Skeletal muscle tissue (tissue), 4 donors: ENCODE data around the gene MXD4. TPM values are rescaled to one million over a fixed set of nuclear protein-coding genes. Genes with fewer than 3 reads are reported as not detected.

Source experiments
- H3K27ac ChIP-seq: one replicate; pipeline ENCODE4 v1.7.0; 2013; ENCODE audit warnings: mild to moderate bottlenecking, low read depth, low read length, inconsistent platforms
- H3K27me3 ChIP-seq, 3 donors: one replicate each; pipeline ENCODE4 v1.7.0; 2013; ENCODE audit warnings: low read length in 3 of 3; ENCODE audit not compliant: control insufficient read depth in 3 of 3, insufficient read depth in 3 of 3
- H3K36me3 ChIP-seq, 3 donors: one replicate each; pipeline ENCODE4 v1.7.0; 2013; ENCODE audit warnings: low read length in 3 of 3; ENCODE audit not compliant: control insufficient read depth in 3 of 3, insufficient read depth in 3 of 3
- H3K4me1 ChIP-seq, 3 donors: one replicate each; pipeline ENCODE4 v1.7.0; 2013; ENCODE audit warnings: low read length in 3 of 3, mild to moderate bottlenecking in 3 of 3; ENCODE audit not compliant: control insufficient read depth in 3 of 3, insufficient read depth in 3 of 3
- H3K4me3 ChIP-seq, 3 donors: one replicate each; pipeline ENCODE4 v1.7.0; 2013; ENCODE audit warnings: low read length in 3 of 3
- H3K9ac ChIP-seq, 3 donors: one replicate each; pipeline ENCODE4 v1.7.0; 2013; ENCODE audit warnings: low read length in 3 of 3, mild to moderate bottlenecking in 3 of 3, moderate library complexity in 2 of 3, low read depth in 1 of 3
- H3K9me3 ChIP-seq, 3 donors: one replicate each; pipeline ENCODE4 v1.7.0; 2013; ENCODE audit warnings: low read length in 3 of 3; ENCODE audit not compliant: control insufficient read depth in 3 of 3
- total RNA-seq: library from RNA; depleted of rRNA; stranded (reverse); fragments of >200 nt; gene quantifications from one replicate; pipeline ENCODE4 v1.2.3, GENCODE V29; 2014
- donor health status: Osteomylitis.

Gene MXD4
- total RNA-seq, 1 donor from 2014 or later, result 21.4 TPM

- no peak overlapping the region for H3K27ac ChIP-seq
Observed at GRCh38 chr4:2291705-2292645, 30.1 kb upstream of the MXD4 start.

GRCh38 chr4:2290974-2291704 is 29.2 kb upstream of the MXD4 start:
- Histone ChIP-seq H3K4me3 (no peak overlapping the region), H3K27me3 (peaks cover 0 to 4% (median 0%) of the 10 kb centered on the region in 3 donors)

More at GRCh38 chr4:2291705-2292645, 30.1 kb upstream of the MXD4 start:
- peaks cover 0 to 4% (median 0%) of the 10 kb centered on the region in 3 donors for H3K4me1 ChIP-seq
- H3K4me3 ChIP-seq, result no peak overlapping the region
- peak overlapping the region in 2 of 3 donors; percentile 8 to 43 for H3K9ac ChIP-seq
- peaks cover 0 to 4% (median 0%) of the 10 kb centered on the region in 3 donors for H3K27me3 ChIP-seq
- no peaks in the 10 kb centered on the region for H3K9me3 ChIP-seq
- H3K36me3 ChIP-seq, result no peaks in the 10 kb centered on the region

DNA sequence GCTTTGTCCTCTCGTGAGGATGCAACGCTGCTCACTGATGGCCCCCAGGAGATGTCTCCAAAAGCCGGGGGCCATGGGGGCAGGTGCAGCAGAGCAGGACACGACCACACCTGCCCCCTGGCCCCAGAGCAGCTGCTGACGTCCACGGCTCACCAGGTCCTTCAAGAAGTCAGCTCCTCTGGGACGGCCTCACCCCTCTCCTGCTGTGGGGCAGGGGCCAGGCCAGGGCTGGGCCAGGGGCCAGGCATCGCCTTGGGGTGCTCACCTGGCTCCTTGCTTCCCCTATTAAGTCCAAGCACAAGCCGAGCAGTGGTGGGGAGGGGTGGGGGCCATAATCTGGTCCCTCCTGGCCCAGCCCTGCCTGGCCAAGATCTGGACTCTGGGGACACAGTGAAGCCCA is 28.6 kb upstream of the MXD4 start:
- no peaks in the 10 kb centered on the region for H3K36me3 ChIP-seq
- no peaks in the 10 kb centered on the region for H3K9me3 ChIP-seq
- peaks cover 0 to 4% (median 0%) of the 10 kb centered on the region in 3 donors for H3K27me3 ChIP-seq
- H3K4me1 ChIP-seq, result peaks cover 0 to 4% (median 0%) of the 10 kb centered on the region in 3 donors
- no peak overlapping the region for H3K27ac ChIP-seq
- H3K4me3 ChIP-seq, result no peak overlapping the region
- no peak overlapping the region for H3K9ac ChIP-seq

More at GRCh38 chr4:2290974-2291704, 29.2 kb upstream of the MXD4 start:
- Histone ChIP-seq H3K9ac (no peak overlapping the region), H3K9me3 (no peaks in the 10 kb centered on the region), H3K27ac (no peak overlapping the region), H3K4me1 (peaks cover 0 to 4% (median 0%) of the 10 kb centered on the region in 3 donors), H3K36me3 (no peaks in the 10 kb centered on the region)

GRCh38 chr4:2289955-2290333 is 28.0 kb upstream of the MXD4 start:
- Histone ChIP-seq H3K9ac (no peak overlapping the region), H3K36me3 (no peaks in the 10 kb centered on the region), H3K27ac (no peak overlapping the region), H3K9me3 (no peaks in the 10 kb centered on the region), H3K27me3 (peaks cover 0 to 4% (median 0%) of the 10 kb centered on the region in 3 donors), H3K4me3 (no peak overlapping the region), H3K4me1 (peaks cover 0 to 4% (median 0%) of the 10 kb centered on the region in 3 donors)

DNA sequence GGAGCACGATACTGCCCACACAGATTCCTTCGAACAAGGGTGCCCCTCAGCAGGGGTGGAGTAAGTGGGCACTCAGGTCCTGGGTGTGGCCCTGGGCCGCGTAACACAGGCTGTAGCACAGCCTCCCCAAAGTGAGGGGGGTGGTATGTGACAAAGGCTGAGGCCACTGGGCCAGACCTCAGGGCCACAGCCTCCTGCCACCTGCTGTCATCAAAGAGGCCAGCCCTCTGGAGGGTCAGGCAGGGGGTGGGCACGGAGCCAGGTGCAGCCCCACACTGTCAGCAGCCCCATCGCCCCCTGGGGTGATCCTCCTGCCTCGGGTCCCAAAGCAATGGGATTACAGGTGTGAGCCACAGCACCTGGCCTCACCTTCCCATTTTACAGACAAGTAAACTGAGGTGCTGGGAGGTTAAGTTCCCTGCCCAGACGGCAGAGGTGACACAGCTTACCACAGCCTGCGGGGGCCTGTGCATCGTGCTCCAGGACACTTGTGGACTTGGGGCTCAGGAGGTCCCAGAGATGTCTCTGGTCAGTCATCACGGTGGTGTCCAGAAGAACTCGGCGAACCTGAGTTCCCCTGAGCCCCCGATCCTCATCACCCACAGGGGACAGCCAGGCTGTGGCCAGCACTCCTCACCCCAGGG is 27.5 kb upstream of the MXD4 start:
- Histone ChIP-seq H3K27ac (no peak overlapping the region), H3K4me3 (no peak overlapping the region), H3K9me3 (no peaks in the 10 kb centered on the region), H3K27me3 (peaks cover 0 to 4% (median 0%) of the 10 kb centered on the region in 3 donors), H3K36me3 (no peaks in the 10 kb centered on the region), H3K4me1 (peaks cover 0 to 4% (median 0%) of the 10 kb centered on the region in 3 donors), H3K9ac (no peak overlapping the region)

DNA sequence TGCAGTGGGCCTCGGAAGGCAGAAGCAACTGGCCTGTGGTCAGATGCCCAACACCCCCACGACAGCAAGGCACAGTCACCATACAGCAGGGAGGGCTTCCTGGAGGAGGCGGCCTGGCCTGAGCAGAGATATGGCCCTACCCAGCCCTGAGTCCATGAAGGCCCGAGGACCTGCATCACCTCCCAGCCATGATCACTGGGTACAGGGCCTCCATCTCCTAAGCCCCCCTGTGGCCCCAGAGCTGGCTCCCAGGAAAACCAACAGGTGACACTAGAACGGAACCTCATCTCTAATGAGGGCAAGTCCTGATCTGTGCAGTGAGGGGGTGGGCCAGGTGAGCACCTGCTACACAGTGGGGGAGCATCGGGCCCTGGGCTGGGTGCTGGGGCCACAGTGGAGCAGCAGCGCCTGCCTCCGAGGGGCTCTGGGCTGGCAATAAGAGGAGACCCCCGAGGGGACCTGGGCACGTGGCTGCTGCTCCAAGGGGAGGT is 26.2 kb upstream of the MXD4 start:
- H3K4me3 ChIP-seq, result no peak overlapping the region
- H3K9me3 ChIP-seq, result no peaks in the 10 kb centered on the region
- no peaks in the 10 kb centered on the region for H3K36me3 ChIP-seq
- no peak overlapping the region for H3K9ac ChIP-seq
- H3K27ac ChIP-seq, result no peak overlapping the region
- H3K4me1 ChIP-seq, result peaks cover 0 to 4% (median 0%) of the 10 kb centered on the region in 3 donors
- H3K27me3 ChIP-seq, result peaks cover 0 to 4% (median 0%) of the 10 kb centered on the region in 3 donors

- Histone ChIP-seq H3K9ac (no peak overlapping the region), H3K27ac (no peak overlapping the region), H3K4me3 (no peak overlapping the region), H3K27me3 (peaks cover 0 to 4% (median 0%) of the 10 kb centered on the region in 3 donors), H3K9me3 (no peaks in the 10 kb centered on the region), H3K4me1 (peaks cover 0 to 4% (median 0%) of the 10 kb centered on the region in 3 donors), H3K36me3 (no peaks in the 10 kb centered on the region)
Observed at GRCh38 chr4:2287594-2287915, 25.6 kb upstream of the MXD4 start.

DNA sequence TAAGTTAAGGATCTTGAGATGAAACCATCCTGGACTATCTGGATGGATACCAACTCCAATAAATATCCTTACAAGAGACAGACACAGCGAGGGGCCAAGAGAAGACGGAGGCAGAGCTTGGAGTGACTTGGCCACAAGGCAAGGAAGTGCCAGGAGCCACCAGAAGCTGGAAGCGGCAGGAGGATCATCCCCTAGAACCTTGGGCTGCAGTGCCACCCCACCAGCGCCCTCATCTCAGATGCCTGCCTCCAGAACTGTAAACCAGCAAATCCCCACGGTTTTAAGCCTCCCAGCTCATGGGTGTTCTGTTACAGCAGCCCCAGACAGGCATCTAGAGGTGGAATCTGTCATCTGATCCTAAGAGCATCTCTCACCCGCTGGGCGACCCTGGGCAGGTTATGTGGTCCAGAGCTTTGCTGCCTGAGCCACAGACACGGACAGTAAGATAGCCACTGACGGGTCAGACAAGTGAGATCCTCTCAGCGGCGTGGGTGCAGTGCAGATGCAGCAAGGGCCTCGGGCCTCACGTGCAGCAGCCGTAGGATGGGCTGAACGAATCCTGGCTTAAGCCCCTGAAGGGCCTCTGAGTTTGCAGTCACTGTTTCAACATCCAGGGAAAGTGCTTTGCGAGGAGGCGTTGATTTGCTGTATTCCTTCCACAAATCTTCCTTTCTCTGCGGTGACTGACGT is 25.1 kb upstream of the MXD4 start:
- Histone ChIP-seq H3K36me3 (no peaks in the 10 kb centered on the region), H3K9ac (no peak overlapping the region), H3K4me1 (peaks cover 0 to 1% (median 0%) of the 10 kb centered on the region in 3 donors), H3K4me3 (no peak overlapping the region), H3K27ac (no peak overlapping the region), H3K9me3 (no peaks in the 10 kb centered on the region), H3K27me3 (peaks cover 0 to 4% (median 0%) of the 10 kb centered on the region in 3 donors)

DNA sequence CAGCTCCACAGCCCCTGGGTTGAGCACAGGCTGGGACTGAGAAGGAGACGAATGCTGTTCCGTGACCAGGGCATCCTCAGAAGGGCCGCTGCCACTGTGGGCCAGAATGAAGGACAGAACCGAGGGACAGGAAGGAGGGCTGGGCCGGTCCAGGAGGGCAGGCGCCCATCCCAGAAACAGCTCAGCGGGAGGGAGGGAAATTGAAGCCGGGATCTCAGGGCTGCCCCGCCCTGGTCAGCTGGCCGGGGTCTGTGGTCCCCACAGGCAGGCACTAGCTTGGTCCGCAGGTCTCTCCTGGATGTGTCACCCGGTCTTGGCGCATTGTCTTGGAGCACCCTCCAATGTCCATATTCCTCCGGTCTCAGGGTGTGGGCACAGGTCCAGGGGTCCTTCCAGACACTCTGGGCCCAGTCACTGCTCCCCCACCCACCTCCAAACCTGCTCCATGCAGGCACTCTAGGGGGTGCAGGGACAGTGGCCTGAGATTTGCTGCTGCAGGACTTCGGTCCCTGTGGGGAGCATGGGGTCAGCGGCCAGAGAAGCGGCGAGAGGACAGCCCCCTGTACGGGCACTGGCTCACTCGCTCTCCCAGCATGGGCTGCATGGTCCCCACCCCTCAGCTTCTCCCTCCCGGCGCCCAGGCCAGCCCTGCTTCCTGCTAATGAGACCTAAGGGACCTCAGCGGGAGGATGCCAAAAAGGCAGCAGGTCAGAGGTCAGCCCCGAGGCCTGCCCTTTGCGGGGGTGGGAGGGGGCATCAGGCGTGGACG is 23.9 kb upstream of the MXD4 start:
- H3K9ac ChIP-seq, result no peak overlapping the region
- H3K27me3 ChIP-seq, result peaks cover 0 to 4% (median 0%) of the 10 kb centered on the region in 3 donors
- H3K27ac ChIP-seq, result no peak overlapping the region
- H3K9me3 ChIP-seq, result no peaks in the 10 kb centered on the region
- no peaks in the 10 kb centered on the region for H3K36me3 ChIP-seq
- no peak overlapping the region for H3K4me3 ChIP-seq
- no peaks in the 10 kb centered on the region for H3K4me1 ChIP-seq
